Prostate gland (tissue), 2 donors: ENCODE measurements around the gene TEAD3.

ENCODE experiments used
- CTCF ChIP-seq, 4 experiments: fragments of 200-600 bp in 2 of 4; fragments of 450-650 bp in 2 of 4; sonication (generic) in 2 of 4; IDR thresholded peaks; 1 replicate in 3 of 4; 2 replicates in 1 of 4; pipeline ENCODE4 v1.5.1; 2016 to 2019; ENCODE audit warnings: antibody characterized with exemption in 4 of 4, mild to moderate bottlenecking in 2 of 4, moderate library complexity in 2 of 4
- POLR2A ChIP-seq: fragments of 450-650 bp; IDR thresholded peaks from one replicate; pipeline ENCODE4 v1.6.1; 2016; ENCODE audit warnings: antibody characterized with exemption, mild to moderate bottlenecking

DNA sequence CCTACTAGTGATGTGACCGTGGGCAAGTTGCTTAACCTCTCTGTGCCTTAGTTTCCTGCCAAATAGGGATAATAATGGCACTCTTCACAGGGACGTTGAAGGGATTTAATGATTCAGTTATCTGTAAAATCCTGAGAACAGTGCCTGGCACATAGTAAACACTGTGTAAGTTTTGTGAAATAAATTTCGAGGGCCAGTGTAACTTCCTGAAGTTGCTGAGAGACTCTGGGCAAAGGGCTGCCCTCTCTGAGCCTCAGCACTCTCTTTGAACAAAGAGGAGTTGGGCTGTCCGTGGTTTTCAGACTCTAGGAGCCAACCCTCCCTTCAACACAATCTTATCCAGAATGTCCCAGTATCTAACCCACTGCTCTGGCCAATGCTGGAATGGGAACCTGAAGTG is 2.5 kb upstream of the TEAD3 start:
- no peak for TF ChIP-seq CTCF (IDR thresholded peaks at IDR 0.05)
- no peak for TF ChIP-seq POLR2A
